Mononuclear cell (primary cell): ENCODE results near the gene SLC48A1. TPM values are rescaled to one million over a fixed set of nuclear protein-coding genes. Genes with fewer than 3 reads are reported as not detected.

Experiments
- H3K27me3 ChIP-seq: 2 replicates; pipeline ENCODE4 v1.6.0; 2011; ENCODE audit warnings: low read length, control low read depth; ENCODE audit not compliant: insufficient read depth
- H3K4me1 ChIP-seq: 2 replicates; pipeline ENCODE4 v1.5.1; 2011; ENCODE audit warnings: mild to moderate bottlenecking, low read length, control low read depth; ENCODE audit not compliant: insufficient read depth
- H3K4me3 ChIP-seq: 2 replicates; pipeline ENCODE4 v1.5.1; 2011; ENCODE audit warnings: mild to moderate bottlenecking, low read length, moderate library complexity
- H3K9me3 ChIP-seq: 2 replicates; pipeline ENCODE4 v1.5.1; 2011; ENCODE audit warnings: low read depth, mild to moderate bottlenecking, control low read depth, low read length
- total RNA-seq: library from RNA; depleted of rRNA; stranded (reverse); fragments of >200 nt; gene quantifications from one replicate; pipeline ENCODE4 v1.2.3, GENCODE V29; 2012

Gene SLC48A1
- 3.8 TPM for total RNA-seq

GRCh38 chr12:47773062-47773857, at the start of gene SLC48A1:
Gene SLC48A1 (plus strand): TSS chr12:47773238. CDS start chr12:47773305, 67 bp downstream.
- H3K4me1 ChIP-seq, result peaks cover 61% of the 10 kb centered on the region
- peak within 1 kb of the TSS; percentile 57 for H3K4me3 ChIP-seq
- no peaks in the 10 kb centered on the region for H3K9me3 ChIP-seq
- H3K27me3 ChIP-seq, result no peaks in the 10 kb centered on the region

GRCh38 chr12:47725091-47725772, 47.8 kb upstream of the SLC48A1 start, which contains the start of gene ENDOU:
Gene ENDOU (minus strand): TSS chr12:47725490. CDS start chr12:47725413, 77 bp downstream.
- H3K9me3 ChIP-seq, result no peaks in the 10 kb centered on the region
- H3K4me1 ChIP-seq, result peaks cover 19% of the 10 kb centered on the region
- no peaks in the 10 kb centered on the region for H3K27me3 ChIP-seq
- no peak within 1 kb of the TSS for H3K4me3 ChIP-seq

GRCh38 chr12:47725893-47726292, 47.1 kb upstream of the SLC48A1 start:
- Histone ChIP-seq H3K27me3 (no peaks in the 10 kb centered on the region), H3K4me3 (no peak overlapping the region), H3K9me3 (no peaks in the 10 kb centered on the region), H3K4me1 (peaks cover 19% of the 10 kb centered on the region)

GRCh38 chr12:47729233-47729632, 43.8 kb upstream of the SLC48A1 start:
- Histone ChIP-seq H3K27me3 (no peaks in the 10 kb centered on the region), H3K4me1 (peaks cover 12% of the 10 kb centered on the region), H3K4me3 (no peak overlapping the region), H3K9me3 (no peaks in the 10 kb centered on the region)

GRCh38 chr12:47730341-47730744, 42.7 kb upstream of the SLC48A1 start:
- no peak overlapping the region for H3K4me3 ChIP-seq
- no peaks in the 10 kb centered on the region for H3K9me3 ChIP-seq
- H3K27me3 ChIP-seq, result no peaks in the 10 kb centered on the region
- H3K4me1 ChIP-seq, result peaks cover 12% of the 10 kb centered on the region

GRCh38 chr12:47731723-47732122, 41.3 kb upstream of the SLC48A1 start:
- Histone ChIP-seq H3K27me3 (no peaks in the 10 kb centered on the region), H3K4me1 (peaks cover 12% of the 10 kb centered on the region), H3K9me3 (no peaks in the 10 kb centered on the region), H3K4me3 (no peak overlapping the region)

- peaks cover 12% of the 10 kb centered on the region for H3K4me1 ChIP-seq
- H3K9me3 ChIP-seq, result no peaks in the 10 kb centered on the region
- H3K4me3 ChIP-seq, result no peak overlapping the region
- H3K27me3 ChIP-seq, result no peaks in the 10 kb centered on the region
Observed at GRCh38 chr12:47732504-47732903, 40.5 kb upstream of the SLC48A1 start.

- Histone ChIP-seq H3K27me3 (no peaks in the 10 kb centered on the region), H3K4me1 (peaks cover 12% of the 10 kb centered on the region), H3K4me3 (no peak overlapping the region), H3K9me3 (no peaks in the 10 kb centered on the region)
Observed at GRCh38 chr12:47733142-47733541, 39.9 kb upstream of the SLC48A1 start.

GRCh38 chr12:47734725-47735480, 38.1 kb upstream of the SLC48A1 start:
- H3K27me3 ChIP-seq, result no peaks in the 10 kb centered on the region
- no peak overlapping the region for H3K4me3 ChIP-seq
- H3K9me3 ChIP-seq, result no peaks in the 10 kb centered on the region
- H3K4me1 ChIP-seq, result peaks cover 18% of the 10 kb centered on the region

GRCh38 chr12:47735649-47736048, 37.4 kb upstream of the SLC48A1 start:
- no peaks in the 10 kb centered on the region for H3K9me3 ChIP-seq
- H3K4me3 ChIP-seq, result no peak overlapping the region
- no peaks in the 10 kb centered on the region for H3K27me3 ChIP-seq
- peaks cover 26% of the 10 kb centered on the region for H3K4me1 ChIP-seq

GRCh38 chr12:47736216-47736615, 36.8 kb upstream of the SLC48A1 start:
- H3K4me1 ChIP-seq, result peaks cover 31% of the 10 kb centered on the region
- no peaks in the 10 kb centered on the region for H3K27me3 ChIP-seq
- H3K9me3 ChIP-seq, result no peaks in the 10 kb centered on the region
- H3K4me3 ChIP-seq, result no peak overlapping the region

GRCh38 chr12:47736877-47737676, 36.0 kb upstream of the SLC48A1 start:
- Histone ChIP-seq H3K4me3 (no peak overlapping the region), H3K27me3 (no peaks in the 10 kb centered on the region), H3K4me1 (peaks cover 36% of the 10 kb centered on the region), H3K9me3 (no peaks in the 10 kb centered on the region)

GRCh38 chr12:47737936-47738594, 35.0 kb upstream of the SLC48A1 start:
- peaks cover 28% of the 10 kb centered on the region for H3K4me1 ChIP-seq
- no peaks in the 10 kb centered on the region for H3K27me3 ChIP-seq
- no peak overlapping the region for H3K4me3 ChIP-seq
- H3K9me3 ChIP-seq, result no peaks in the 10 kb centered on the region

GRCh38 chr12:47739297-47739696, 33.7 kb upstream of the SLC48A1 start:
- Histone ChIP-seq H3K4me3 (no peak overlapping the region), H3K9me3 (no peaks in the 10 kb centered on the region), H3K27me3 (no peaks in the 10 kb centered on the region)

More at GRCh38 chr12:47739297-47739696, 33.7 kb upstream of the SLC48A1 start:
- peaks cover 28% of the 10 kb centered on the region for H3K4me1 ChIP-seq
